ENCODE data around the gene PAPSS1. TPM values are rescaled to one million over a fixed set of nuclear protein-coding genes. Genes with fewer than 3 reads are reported as not detected.

PAPSS1 gene
- polyA plus RNA-seq, 1 donor from 2014 or later, result 216 TPM

GRCh38 chr4:107744532-107744931, 24.5 kb upstream of the PAPSS1 start:
- Histone ChIP-seq H3K9ac (ENCODE audit: low read length) (no peak overlapping the region), H4K20me1 (ENCODE audit: insufficient read depth) (no peaks in the 10 kb centered on the region), H3K79me2 (replicated peaks; ENCODE audit: insufficient read depth, low read length) (no peaks in the 10 kb centered on the region), H3K9me3 (ENCODE audit: low read length) (no peaks in the 10 kb centered on the region), H2AFZ (ENCODE audit: low read depth, low read length) (no peak overlapping the region), H3K9me2 (ENCODE audit: insufficient read depth, low read length) (no peaks in the 10 kb centered on the region), H3K4me2 (ENCODE audit: low read length) (no peak overlapping the region), H3K27ac (ENCODE audit: low read length) (no peak overlapping the region), H3K4me3 (ENCODE audit: low read length) (no peak overlapping the region), H3F3A (ENCODE audit: insufficient read depth, low read length, poor library complexity, severe bottlenecking) (no peaks in the 10 kb centered on the region), H3K36me3 (ENCODE audit: insufficient read depth, low read length) (no peaks in the 10 kb centered on the region), H3K27me3 (ENCODE audit: insufficient read depth, low read depth, low read length) (no peaks in the 10 kb centered on the region)
- TF ChIP-seq SMC3 (conservative IDR thresholded peaks at IDR 0.05; ENCODE audit: poor library complexity), result no peak

- H3K9me2 ChIP-seq (ENCODE audit: insufficient read depth, low read length), result no peaks in the 10 kb centered on the region
- H3K4me3 ChIP-seq (ENCODE audit: low read length), result no peak overlapping the region
- no peaks in the 10 kb centered on the region for H4K20me1 ChIP-seq (ENCODE audit: insufficient read depth)
- H3K27me3 ChIP-seq (ENCODE audit: insufficient read depth, low read depth, low read length), result no peaks in the 10 kb centered on the region
- no peak overlapping the region for H3K27ac ChIP-seq (ENCODE audit: low read length)
- no peaks in the 10 kb centered on the region for H3K9me3 ChIP-seq (ENCODE audit: low read length)
- H3K79me2 ChIP-seq (replicated peaks; ENCODE audit: insufficient read depth, low read length), result no peaks in the 10 kb centered on the region
- no peak overlapping the region for H3K4me2 ChIP-seq (ENCODE audit: low read length)
- no peaks in the 10 kb centered on the region for H3F3A ChIP-seq (ENCODE audit: insufficient read depth, low read length, poor library complexity, severe bottlenecking)
- no peak overlapping the region for H3K9ac ChIP-seq (ENCODE audit: low read length)
- no peaks in the 10 kb centered on the region for H3K36me3 ChIP-seq (ENCODE audit: insufficient read depth, low read length)
- TF ChIP-seq REST (IDR thresholded peaks at IDR 0.05; ENCODE audit: borderline replicate concordance), result no peak
- TF ChIP-seq CTCF (IDR thresholded peaks at IDR 0.05; ENCODE audit: poor library complexity, severe bottlenecking), result no peak
- no peak for TF ChIP-seq RAD21 (conservative IDR thresholded peaks at IDR 0.05)
- no peak for TF ChIP-seq TAF1 (IDR thresholded peaks at IDR 0.05; ENCODE audit: low read depth)
- TF ChIP-seq MXI1 (conservative IDR thresholded peaks at IDR 0.05; ENCODE audit: poor library complexity, severe bottlenecking), result no peak
- no peak overlapping the region for H2AFZ ChIP-seq (ENCODE audit: low read depth, low read length)
Observed at GRCh38 chr4:107743532-107743931, 23.5 kb upstream of the PAPSS1 start.

GRCh38 chr4:107742791-107743190, 22.8 kb upstream of the PAPSS1 start:
- Histone ChIP-seq H3K36me3 (ENCODE audit: insufficient read depth, low read length) (no peaks in the 10 kb centered on the region), H3K9ac (ENCODE audit: low read length) (no peak overlapping the region), H3K27ac (ENCODE audit: low read length) (no peak overlapping the region), H3K9me3 (ENCODE audit: low read length) (no peaks in the 10 kb centered on the region), H4K20me1 (ENCODE audit: insufficient read depth) (no peaks in the 10 kb centered on the region), H2AFZ (ENCODE audit: low read depth, low read length) (no peak overlapping the region), H3F3A (ENCODE audit: insufficient read depth, low read length, poor library complexity, severe bottlenecking) (no peaks in the 10 kb centered on the region), H3K9me2 (ENCODE audit: insufficient read depth, low read length) (no peaks in the 10 kb centered on the region), H3K79me2 (replicated peaks; ENCODE audit: insufficient read depth, low read length) (no peaks in the 10 kb centered on the region), H3K4me3 (ENCODE audit: low read length) (no peak overlapping the region), H3K4me2 (ENCODE audit: low read length) (no peak overlapping the region), H3K27me3 (ENCODE audit: insufficient read depth, low read depth, low read length) (no peaks in the 10 kb centered on the region)
- no peak for TF ChIP-seq CTCF (IDR thresholded peaks at IDR 0.05; ENCODE audit: poor library complexity, severe bottlenecking)
- no peak for TF ChIP-seq SMC3 (conservative IDR thresholded peaks at IDR 0.05; ENCODE audit: poor library complexity)
- no peak for TF ChIP-seq TAF1 (IDR thresholded peaks at IDR 0.05; ENCODE audit: low read depth)
- no peak for TF ChIP-seq RAD21 (conservative IDR thresholded peaks at IDR 0.05)
- TF ChIP-seq MXI1 (conservative IDR thresholded peaks at IDR 0.05; ENCODE audit: poor library complexity, severe bottlenecking), result no peak
- TF ChIP-seq POLR2AphosphoS5 (IDR thresholded peaks at IDR 0.05), result no peak
- TF ChIP-seq EP300 (conservative IDR thresholded peaks at IDR 0.05; ENCODE audit: poor library complexity, severe bottlenecking), result no peak
- TF ChIP-seq EZH2 (IDR thresholded peaks at IDR 0.05; ENCODE audit: borderline replicate concordance, insufficient read depth, low read length, poor library complexity, severe bottlenecking), result no peak

Measured in neural cell (in vitro differentiated cells).